VCaP (cell line): ENCODE data around the gene PNPLA3.
A peak's percentile ranks its signal among the peaks of the same experiment; 100 is the strongest.

Experiments
- H3K27ac ChIP-seq: fragments of 450-650 bp; 2 replicates; pipeline ENCODE4 v1.5.1; 2017
- CTCF ChIP-seq: fragments of 450-650 bp; conservative IDR thresholded peaks from 2 replicates; pipeline ENCODE4 v1.5.1; 2017; ENCODE audit warnings: mild to moderate bottlenecking, moderate library complexity

Gene PNPLA3

GRCh38 chr22:43991316-43992020 lies 67.9 kb downstream of the PNPLA3 start:
- TF ChIP-seq CTCF, result no peak
- H3K27ac ChIP-seq, result no peak overlapping the region; the same call in 1 of the 2 replicates

GRCh38 chr22:43992331-43992821 lies 68.8 kb downstream of the PNPLA3 start:
- peak overlapping the region; percentile 54 for H3K27ac ChIP-seq
- no peak for TF ChIP-seq CTCF

- peak overlapping the region; percentile 54 for H3K27ac ChIP-seq
- TF ChIP-seq CTCF, result peak; percentile 94
Measured at GRCh38 chr22:43993072-43993760, 69.6 kb downstream of the PNPLA3 start.

GRCh38 chr22:43994006-43994405 lies 70.4 kb downstream of the PNPLA3 start:
- no peak for TF ChIP-seq CTCF
- peak overlapping the region; percentile 54 for H3K27ac ChIP-seq

GRCh38 chr22:43994416-43994815 lies 70.8 kb downstream of the PNPLA3 start:
- peak overlapping the region; percentile 54 for H3K27ac ChIP-seq
- TF ChIP-seq CTCF, result no peak

- H3K27ac ChIP-seq, result peak overlapping the region; percentile 54; the same call in 1 of the 2 replicates
- TF ChIP-seq CTCF, result no peak
Measured at GRCh38 chr22:43995057-43995685, 71.6 kb downstream of the PNPLA3 start.

GRCh38 chr22:43995798-43996169 lies 72.2 kb downstream of the PNPLA3 start:
- no peak for TF ChIP-seq CTCF
- H3K27ac ChIP-seq, result no peak overlapping the region
